Activated naive CD4-positive, alpha-beta T cell treated with anti-CD3 and anti-CD28 coated beads for 36 hours (primary cell): ENCODE data around the gene CACNG7. TPM values are rescaled to one million over a fixed set of nuclear protein-coding genes. Genes with fewer than 3 reads are reported as not detected.

ENCODE experiments used
- total RNA-seq, 2 experiments: library from RNA; stranded (reverse); gene quantifications; one replicate each; pipeline ENCODE4 v1.2.3, GENCODE V29; 2021

The CACNG7 gene
- total RNA-seq, 2 experiments from 2014 or later, result not detected

Other genes with a start within 250 kb of the CACNG7 start
- not detected for gene NLRP12, start 85.0 kb upstream of the CACNG7 start, total RNA-seq
- gene MYADM, start 41.4 kb upstream of the CACNG7 start, total RNA-seq, result 10 to 100 TPM; 13.6 to 13.9 TPM
- not detected for gene PRKCG, start 27.1 kb upstream of the CACNG7 start, total RNA-seq
- gene CACNG8, start 53.7 kb downstream of the CACNG7 start, total RNA-seq, result not detected
- not detected for gene CACNG6, start 82.4 kb downstream of the CACNG7 start, total RNA-seq
- gene VSTM1, start 154.6 kb downstream of the CACNG7 start, total RNA-seq, result not detected
- gene TARM1, start 172.1 kb downstream of the CACNG7 start, total RNA-seq, result not detected
- gene OSCAR, start 191.5 kb downstream of the CACNG7 start, total RNA-seq, result under 1 TPM; 0.17 to 0.36 TPM
- 100 to 1,000 TPM; 110 to 120 TPM for gene NDUFA3, start 193.6 kb downstream of the CACNG7 start, total RNA-seq
- gene TFPT, start 206.4 kb downstream of the CACNG7 start, total RNA-seq, result 10 to 100 TPM; 17.0 to 17.3 TPM
- 10 to 100 TPM; 67.5 to 71.8 TPM for gene PRPF31, start 206.5 kb downstream of the CACNG7 start, total RNA-seq
- gene CNOT3, start 228.5 kb downstream of the CACNG7 start, total RNA-seq, result 10 to 100 TPM; 50.4 to 58.3 TPM